GM12878 (cell line): Measurements from ENCODE around the gene RUFY3. TPM values are rescaled to one million over a fixed set of nuclear protein-coding genes. Genes with fewer than 3 reads are reported as not detected.

ENCODE experiments used
- ATF7 ChIP-seq: fragments of 450-650 bp; IDR thresholded peaks from 2 replicates; pipeline ENCODE4 v1.6.1; 2016; ENCODE audit warnings: low read depth, mild to moderate bottlenecking
- BACH1 ChIP-seq: fragments of 450-650 bp; IDR thresholded peaks from 2 replicates; pipeline ENCODE4 v1.6.1; 2017; ENCODE audit warnings: mild to moderate bottlenecking, borderline replicate concordance
- CREB1 ChIP-seq: IDR thresholded peaks from 2 replicates; pipeline ENCODE4 v1.6.1; 2012; ENCODE audit warnings: low read depth, mild to moderate bottlenecking, inconsistent platforms
- CREM ChIP-seq: IDR thresholded peaks from 2 replicates; pipeline ENCODE4 v1.6.1; 2014; ENCODE audit warnings: antibody characterized with exemption, low read depth
- DPF2 ChIP-seq: fragments of 450-650 bp; IDR thresholded peaks from 2 replicates; pipeline ENCODE4 v1.6.1; 2017; ENCODE audit warnings: mild to moderate bottlenecking
- ELK1 ChIP-seq: IDR thresholded peaks from 2 replicates; pipeline ENCODE4 v1.6.1; 2012; ENCODE audit warnings: low read depth, low read length, improper control_type of control experiment
- LARP7 ChIP-seq: fragments of 450-650 bp; IDR thresholded peaks from 2 replicates; pipeline ENCODE4 v1.6.1; 2017; ENCODE audit warnings: mild to moderate bottlenecking
- MTA3 ChIP-seq: IDR thresholded peaks from 2 replicates; pipeline ENCODE4 v1.6.1; 2012; ENCODE audit warnings: low read length, inconsistent platforms, borderline replicate concordance
- NR2F1 ChIP-seq: fragments of 450-650 bp; conservative IDR thresholded peaks from 2 replicates; pipeline ENCODE4 v1.6.1; 2017; ENCODE audit warnings: mild to moderate bottlenecking
- NRF1 ChIP-seq: conservative IDR thresholded peaks from 2 replicates; pipeline ENCODE4 v1.6.1; 2011; ENCODE audit warnings: mild to moderate bottlenecking, low read depth, low read length, improper control_type of control experiment
- POLR2A ChIP-seq: IDR thresholded peaks from 2 replicates; pipeline ENCODE4 v1.6.1; 2011; ENCODE audit warnings: low read depth, mild to moderate bottlenecking, low read length
- POLR2AphosphoS2 ChIP-seq: IDR thresholded peaks from 2 replicates; pipeline ENCODE4 v1.6.1; 2011; ENCODE audit warnings: low read depth, mild to moderate bottlenecking, low read length, improper control_type of control experiment, moderate library complexity
- RCOR1 ChIP-seq: conservative IDR thresholded peaks from 2 replicates; pipeline ENCODE4 v1.6.1; 2012; ENCODE audit warnings: low read depth, low read length, improper control_type of control experiment
- RFX5 ChIP-seq: IDR thresholded peaks from 2 replicates; pipeline ENCODE4 v1.6.1; 2011; ENCODE audit warnings: low read depth, low read length, improper control_type of control experiment
- STAT3 ChIP-seq: IDR thresholded peaks from 2 replicates; pipeline ENCODE4 v1.6.1; 2011; ENCODE audit warnings: low read depth, low read length, improper control_type of control experiment
- TAF1 ChIP-seq: IDR thresholded peaks from 2 replicates; pipeline ENCODE4 v1.6.1; 2011; ENCODE audit warnings: mild to moderate bottlenecking, low read depth, low read length, borderline replicate concordance
- TCF12 ChIP-seq: IDR thresholded peaks from 2 replicates; pipeline ENCODE4 v1.6.1; 2011; ENCODE audit warnings: low read depth, mild to moderate bottlenecking, low read length
- YY1 ChIP-seq: IDR thresholded peaks from 2 replicates; pipeline ENCODE4 v1.6.1; 2011; ENCODE audit warnings: low read depth, mild to moderate bottlenecking, low read length
- ZNF217 ChIP-seq: fragments of 450-650 bp; IDR thresholded peaks from 2 replicates; pipeline ENCODE4 v1.6.1; 2017; ENCODE audit warnings: antibody characterized with exemption, mild to moderate bottlenecking
- ZNF592 ChIP-seq: fragments of 450-650 bp; IDR thresholded peaks from 2 replicates; pipeline ENCODE4 v1.6.1; 2017; ENCODE audit warnings: mild to moderate bottlenecking, moderate library complexity
- ZSCAN29 ChIP-seq: fragments of 450-650 bp; IDR thresholded peaks from 2 replicates; pipeline ENCODE4 v1.6.1; 2017; ENCODE audit warnings: mild to moderate bottlenecking, moderate library complexity
- polyA plus RNA-seq, 11 experiments: library from polyadenylated mRNA; depleted of rRNA in 4 of 11; unstranded in 6 of 11; stranded (reverse) in 5 of 11; fragments of >200 nt; fragmentation: Nextera tagmentation in 4 of 11; fragmentation: Illumina TruSeq in 1 of 11; extraction: Ambion mirVana in 4 of 11; extraction: Trizol in 1 of 11; gene quantifications; 1 replicate in 1 of 11; 2 replicates in 10 of 11; pipeline versions ENCODE4 v1.2.1 to v1.2.3, GENCODE V29; 2011 to 2016; ENCODE audit warnings: inconsistent platforms in 2 of 11, missing spikeins in 2 of 11, low read depth in 1 of 11
- total RNA-seq, 4 experiments: library from RNA; depleted of rRNA in 3 of 4; stranded (reverse); fragments of >200 nt in 3 of 4; fragmentation: Illumina TruSeq in 1 of 4; extraction: Trizol in 1 of 4; gene quantifications; 2 replicates each; pipeline versions ENCODE4 v1.2.1 to v1.2.3, GENCODE V29; 2013 to 2021

The RUFY3 gene
- total and polyA plus RNA-seq, 10 of the 15 experiments (the other 5 are each of a cell fraction or from before 2014, with no cell fraction given), result 5.1 to 28.3 (median 13.1) TPM

- TF ChIP-seq CREB1, result no peak
- 0 out of 2 replicates have a peak, but pooled peaks have one; percentile 11 for TF ChIP-seq CREM
- peak; percentile 55; the same call in 1 of the 2 replicates for TF ChIP-seq ZNF592
- peak; percentile 99 for TF ChIP-seq LARP7
- no peak for TF ChIP-seq STAT3
- peak; percentile 94 for TF ChIP-seq DPF2
- TF ChIP-seq MTA3, result no peak
- peak; percentile 89 for TF ChIP-seq YY1
- no peak for TF ChIP-seq RFX5
- peak; percentile 64; the same call in 1 of the 2 replicates for TF ChIP-seq ELK1
- TF ChIP-seq POLR2AphosphoS2, result no peak
- peak; percentile 55 for TF ChIP-seq NRF1
- TF ChIP-seq TAF1, result peak; percentile 70; the same call in 1 of the 2 replicates
- TF ChIP-seq RCOR1, result no peak
- TF ChIP-seq TCF12, result peak; percentile 82
- TF ChIP-seq ZNF217, result 0 out of 2 replicates have a peak, but pooled peaks have one; percentile 6
- TF ChIP-seq ZSCAN29, result peak; percentile 49; the same call in 1 of the 2 replicates
- peak; percentile 46 for TF ChIP-seq NR2F1
- peak; percentile 88 for TF ChIP-seq POLR2A
- no peak for TF ChIP-seq ATF7
- TF ChIP-seq BACH1, result peak; percentile 71
Measured at GRCh38 chr4:70839589-70840093, 117.9 kb downstream of the RUFY3 start, which contains the start of gene GRSF1 (continued).
